ENCODE data around the gene KDM5D. TPM values are rescaled to one million over a fixed set of nuclear protein-coding genes. Genes with fewer than 3 reads are reported as not detected.

KDM5D gene
- total and polyA plus RNA-seq, 4 donors: 6.1 to 26.4 TPM; not detected in 2

DNA sequence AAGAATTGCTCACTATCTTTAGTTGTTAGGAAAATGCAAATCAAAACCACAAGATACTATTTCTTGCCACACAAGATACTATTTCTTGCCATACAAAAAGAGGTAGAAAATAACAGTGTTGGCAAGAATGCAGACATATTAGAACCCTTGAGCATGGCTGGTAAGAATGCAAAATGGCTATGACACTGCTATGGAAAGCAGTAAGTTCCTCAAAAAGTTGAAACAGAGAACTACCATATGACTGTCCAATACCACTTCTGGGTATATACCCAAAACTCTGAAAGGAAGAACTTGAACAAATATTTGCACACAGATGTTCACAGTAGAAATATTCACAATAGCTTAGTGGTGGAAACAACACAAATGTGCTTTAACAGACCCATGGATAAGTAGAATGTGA lies 26.6 kb downstream of the KDM5D start:
- H3K4me3 ChIP-seq (ENCODE audit: low read depth in 1 of 3, low read length in 3 of 3): no peak overlapping the region
- H3K4me1 ChIP-seq (ENCODE audit: control insufficient read depth in 4 of 4, insufficient read depth in 4 of 4, low read length in 3 of 4): no peaks in the 10 kb centered on the region
- H3K36me3 ChIP-seq (ENCODE audit: control insufficient read depth in 4 of 4, insufficient read depth in 3 of 4, low read depth in 1 of 4, low read length in 3 of 4): peaks cover 0 to 32% (median 1%) of the 10 kb centered on the region in 4 donors
- no peak overlapping the region for H3K27ac ChIP-seq (ENCODE audit: low read depth in 1 of 2, low read length in 2 of 2)
- no peaks in the 10 kb centered on the region for H3K9me3 ChIP-seq (ENCODE audit: control insufficient read depth in 4 of 4, low read length in 3 of 4)
- DNase-seq (ENCODE audit: low spot score): no peak
- H3K9ac ChIP-seq (ENCODE audit: low read depth in 1 of 2, low read length in 2 of 2): no peak overlapping the region
- no peaks in the 10 kb centered on the region for H3K27me3 ChIP-seq (ENCODE audit: control insufficient read depth in 4 of 4, insufficient read depth in 4 of 4, low read length in 3 of 4)
- TF ChIP-seq, protein P1, sequence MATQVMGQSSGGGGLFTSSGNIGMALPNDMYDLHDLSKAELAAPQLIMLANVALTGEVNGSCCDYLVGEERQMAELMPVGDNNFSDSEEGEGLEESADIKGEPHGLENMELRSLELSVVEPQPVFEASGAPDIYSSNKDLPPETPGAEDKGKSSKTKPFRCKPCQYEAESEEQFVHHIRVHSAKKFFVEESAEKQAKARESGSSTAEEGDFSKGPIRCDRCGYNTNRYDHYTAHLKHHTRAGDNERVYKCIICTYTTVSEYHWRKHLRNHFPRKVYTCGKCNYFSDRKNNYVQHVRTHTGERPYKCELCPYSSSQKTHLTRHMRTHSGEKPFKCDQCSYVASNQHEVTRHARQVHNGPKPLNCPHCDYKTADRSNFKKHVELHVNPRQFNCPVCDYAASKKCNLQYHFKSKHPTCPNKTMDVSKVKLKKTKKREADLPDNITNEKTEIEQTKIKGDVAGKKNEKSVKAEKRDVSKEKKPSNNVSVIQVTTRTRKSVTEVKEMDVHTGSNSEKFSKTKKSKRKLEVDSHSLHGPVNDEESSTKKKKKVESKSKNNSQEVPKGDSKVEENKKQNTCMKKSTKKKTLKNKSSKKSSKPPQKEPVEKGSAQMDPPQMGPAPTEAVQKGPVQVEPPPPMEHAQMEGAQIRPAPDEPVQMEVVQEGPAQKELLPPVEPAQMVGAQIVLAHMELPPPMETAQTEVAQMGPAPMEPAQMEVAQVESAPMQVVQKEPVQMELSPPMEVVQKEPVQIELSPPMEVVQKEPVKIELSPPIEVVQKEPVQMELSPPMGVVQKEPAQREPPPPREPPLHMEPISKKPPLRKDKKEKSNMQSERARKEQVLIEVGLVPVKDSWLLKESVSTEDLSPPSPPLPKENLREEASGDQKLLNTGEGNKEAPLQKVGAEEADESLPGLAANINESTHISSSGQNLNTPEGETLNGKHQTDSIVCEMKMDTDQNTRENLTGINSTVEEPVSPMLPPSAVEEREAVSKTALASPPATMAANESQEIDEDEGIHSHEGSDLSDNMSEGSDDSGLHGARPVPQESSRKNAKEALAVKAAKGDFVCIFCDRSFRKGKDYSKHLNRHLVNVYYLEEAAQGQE (IDR thresholded peaks at IDR 0.05): no peak
- no peak for TF ChIP-seq HNF4A (conservative IDR thresholded peaks at IDR 0.05)
- no peak for TF ChIP-seq RAD21 (IDR thresholded peaks at IDR 0.05)
- no peak for TF ChIP-seq FOXA2 (IDR thresholded peaks at IDR 0.05)
- TF ChIP-seq, protein P2, sequence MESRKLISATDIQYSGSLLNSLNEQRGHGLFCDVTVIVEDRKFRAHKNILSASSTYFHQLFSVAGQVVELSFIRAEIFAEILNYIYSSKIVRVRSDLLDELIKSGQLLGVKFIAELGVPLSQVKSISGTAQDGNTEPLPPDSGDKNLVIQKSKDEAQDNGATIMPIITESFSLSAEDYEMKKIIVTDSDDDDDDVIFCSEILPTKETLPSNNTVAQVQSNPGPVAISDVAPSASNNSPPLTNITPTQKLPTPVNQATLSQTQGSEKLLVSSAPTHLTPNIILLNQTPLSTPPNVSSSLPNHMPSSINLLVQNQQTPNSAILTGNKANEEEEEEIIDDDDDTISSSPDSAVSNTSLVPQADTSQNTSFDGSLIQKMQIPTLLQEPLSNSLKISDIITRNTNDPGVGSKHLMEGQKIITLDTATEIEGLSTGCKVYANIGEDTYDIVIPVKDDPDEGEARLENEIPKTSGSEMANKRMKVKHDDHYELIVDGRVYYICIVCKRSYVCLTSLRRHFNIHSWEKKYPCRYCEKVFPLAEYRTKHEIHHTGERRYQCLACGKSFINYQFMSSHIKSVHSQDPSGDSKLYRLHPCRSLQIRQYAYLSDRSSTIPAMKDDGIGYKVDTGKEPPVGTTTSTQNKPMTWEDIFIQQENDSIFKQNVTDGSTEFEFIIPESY (IDR thresholded peaks at IDR 0.05): no peak
- no peak for TF ChIP-seq NR2F2 (IDR thresholded peaks at IDR 0.05)
- TF ChIP-seq, protein P3, sequence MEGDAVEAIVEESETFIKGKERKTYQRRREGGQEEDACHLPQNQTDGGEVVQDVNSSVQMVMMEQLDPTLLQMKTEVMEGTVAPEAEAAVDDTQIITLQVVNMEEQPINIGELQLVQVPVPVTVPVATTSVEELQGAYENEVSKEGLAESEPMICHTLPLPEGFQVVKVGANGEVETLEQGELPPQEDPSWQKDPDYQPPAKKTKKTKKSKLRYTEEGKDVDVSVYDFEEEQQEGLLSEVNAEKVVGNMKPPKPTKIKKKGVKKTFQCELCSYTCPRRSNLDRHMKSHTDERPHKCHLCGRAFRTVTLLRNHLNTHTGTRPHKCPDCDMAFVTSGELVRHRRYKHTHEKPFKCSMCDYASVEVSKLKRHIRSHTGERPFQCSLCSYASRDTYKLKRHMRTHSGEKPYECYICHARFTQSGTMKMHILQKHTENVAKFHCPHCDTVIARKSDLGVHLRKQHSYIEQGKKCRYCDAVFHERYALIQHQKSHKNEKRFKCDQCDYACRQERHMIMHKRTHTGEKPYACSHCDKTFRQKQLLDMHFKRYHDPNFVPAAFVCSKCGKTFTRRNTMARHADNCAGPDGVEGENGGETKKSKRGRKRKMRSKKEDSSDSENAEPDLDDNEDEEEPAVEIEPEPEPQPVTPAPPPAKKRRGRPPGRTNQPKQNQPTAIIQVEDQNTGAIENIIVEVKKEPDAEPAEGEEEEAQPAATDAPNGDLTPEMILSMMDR (IDR thresholded peaks at IDR 0.05; ENCODE audit: low read depth, low read length, missing input control): no peak
- no peak for TF ChIP-seq TAF1 (conservative IDR thresholded peaks at IDR 0.05)
- TF ChIP-seq FOXA1 (IDR thresholded peaks at IDR 0.05): no peak
- TF ChIP-seq JUND (IDR thresholded peaks at IDR 0.05): no peak
- TF ChIP-seq, protein P4, sequence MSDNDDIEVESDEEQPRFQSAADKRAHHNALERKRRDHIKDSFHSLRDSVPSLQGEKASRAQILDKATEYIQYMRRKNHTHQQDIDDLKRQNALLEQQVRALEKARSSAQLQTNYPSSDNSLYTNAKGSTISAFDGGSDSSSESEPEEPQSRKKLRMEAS (IDR thresholded peaks at IDR 0.05): no peak
- TF ChIP-seq HNF4G (IDR thresholded peaks at IDR 0.05): no peak
- no peak for TF ChIP-seq GABPA (IDR thresholded peaks at IDR 0.05 in 1 of 2, conservative IDR thresholded peaks at IDR 0.05 in 1 of 2)
- no peak for TF ChIP-seq SP1 (IDR thresholded peaks at IDR 0.05)
- TF ChIP-seq, protein P5, sequence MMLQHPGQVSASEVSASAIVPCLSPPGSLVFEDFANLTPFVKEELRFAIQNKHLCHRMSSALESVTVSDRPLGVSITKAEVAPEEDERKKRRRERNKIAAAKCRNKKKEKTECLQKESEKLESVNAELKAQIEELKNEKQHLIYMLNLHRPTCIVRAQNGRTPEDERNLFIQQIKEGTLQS (IDR thresholded peaks at IDR 0.05): no peak
- no peak for TF ChIP-seq RXRA (IDR thresholded peaks at IDR 0.05)
- no peak for TF ChIP-seq EGR1 (IDR thresholded peaks at IDR 0.05; ENCODE audit: low read depth in 2 of 2)
- no peak for TF ChIP-seq YY1 (IDR thresholded peaks at IDR 0.05)
